Nephron (organoid): ENCODE data around the gene MAP4K2.

Experiments used
- H3K27ac Mint-ChIP-seq, 3 experiments: 2 replicates each; pipeline ENCODE4 v1.8.0; 2020; ENCODE audit warnings: mixed read lengths in 3 of 3, mild to moderate bottlenecking in 2 of 3, moderate library complexity in 1 of 3
- H3K27me3 Mint-ChIP-seq: 2 replicates; pipeline ENCODE4 v1.8.0; 2021; ENCODE audit warnings: low read depth, mild to moderate bottlenecking, moderate library complexity, mixed read lengths
- H3K36me3 Mint-ChIP-seq: 2 replicates; pipeline ENCODE4 v1.8.0; 2020; ENCODE audit warnings: low read depth, mixed read lengths
- H3K4me1 Mint-ChIP-seq: 2 replicates; pipeline ENCODE4 v1.8.0; 2020; ENCODE audit warnings: mixed read lengths
- H3K4me3 Mint-ChIP-seq, 3 experiments: 2 replicates each; pipeline ENCODE4 v1.8.0; 2020; ENCODE audit warnings: mild to moderate bottlenecking in 3 of 3, mixed read lengths in 3 of 3, moderate library complexity in 2 of 3
- H3K9me3 Mint-ChIP-seq: 2 replicates; pipeline ENCODE4 v1.8.0; 2020; ENCODE audit warnings: mixed read lengths
- TF ChIP-seq, protein P1 (sequence below), 3 experiments: fragments of 200-600 bp; sonication (generic); IDR thresholded peaks; one replicate each; pipeline ENCODE4 v1.5.0; 2021; ENCODE audit warnings: antibody characterized with exemption in 3 of 3; ENCODE audit not compliant: unreplicated experiment in 3 of 3

The MAP4K2 gene

DNA sequence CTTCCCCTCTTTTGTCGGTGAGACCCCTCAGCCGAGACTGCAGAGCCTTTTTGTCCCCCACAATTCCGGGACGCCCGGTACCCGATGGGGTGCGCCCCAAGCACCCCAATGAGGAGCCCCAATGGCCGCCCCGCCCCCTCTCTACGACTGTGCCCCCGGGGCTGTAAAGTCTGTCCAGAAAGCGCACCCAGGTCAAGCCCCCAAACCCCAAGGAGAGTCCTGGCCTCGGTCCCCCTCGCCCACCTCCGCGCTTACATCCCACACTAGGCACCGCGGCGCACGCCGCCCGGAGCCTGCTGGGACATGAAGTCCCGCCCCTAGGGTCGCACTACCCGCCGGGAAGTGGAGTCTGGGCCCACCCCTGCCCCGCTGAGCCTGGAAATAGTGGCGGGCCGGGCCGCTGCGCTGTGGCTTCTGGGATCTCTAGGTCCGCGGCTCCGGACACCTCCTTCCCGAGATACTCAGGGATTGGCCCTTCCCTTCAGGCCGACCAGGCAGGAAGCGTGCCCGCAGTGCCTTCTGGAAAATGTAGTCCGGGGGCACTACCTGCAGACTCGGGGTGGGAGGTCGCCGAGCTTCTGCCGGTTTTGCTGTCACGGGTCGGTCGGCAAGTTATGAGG, 7.4 kb upstream of the MAP4K2 start, which contains the start of gene MEN1:
Gene MEN1, minus strand, starts transcription at position 281 of the 620 bp plus-strand sequence. CDS start 442 bp downstream, outside the sequence.
- Mint-ChIP-seq H3K4me1 (peaks cover 17% of the 10 kb centered on the region), H3K4me3 (peak within 1 kb of the TSS; percentile 95 to 99 (median 98)), H3K36me3 (peaks cover 17% of the 10 kb centered on the region), H3K9me3 (no peaks in the 10 kb centered on the region), H3K27ac (peak within 1 kb of the TSS; percentile 34 to 89 (median 83)), H3K27me3 (no peaks in the 10 kb centered on the region)
- TF ChIP-seq, protein P1, sequence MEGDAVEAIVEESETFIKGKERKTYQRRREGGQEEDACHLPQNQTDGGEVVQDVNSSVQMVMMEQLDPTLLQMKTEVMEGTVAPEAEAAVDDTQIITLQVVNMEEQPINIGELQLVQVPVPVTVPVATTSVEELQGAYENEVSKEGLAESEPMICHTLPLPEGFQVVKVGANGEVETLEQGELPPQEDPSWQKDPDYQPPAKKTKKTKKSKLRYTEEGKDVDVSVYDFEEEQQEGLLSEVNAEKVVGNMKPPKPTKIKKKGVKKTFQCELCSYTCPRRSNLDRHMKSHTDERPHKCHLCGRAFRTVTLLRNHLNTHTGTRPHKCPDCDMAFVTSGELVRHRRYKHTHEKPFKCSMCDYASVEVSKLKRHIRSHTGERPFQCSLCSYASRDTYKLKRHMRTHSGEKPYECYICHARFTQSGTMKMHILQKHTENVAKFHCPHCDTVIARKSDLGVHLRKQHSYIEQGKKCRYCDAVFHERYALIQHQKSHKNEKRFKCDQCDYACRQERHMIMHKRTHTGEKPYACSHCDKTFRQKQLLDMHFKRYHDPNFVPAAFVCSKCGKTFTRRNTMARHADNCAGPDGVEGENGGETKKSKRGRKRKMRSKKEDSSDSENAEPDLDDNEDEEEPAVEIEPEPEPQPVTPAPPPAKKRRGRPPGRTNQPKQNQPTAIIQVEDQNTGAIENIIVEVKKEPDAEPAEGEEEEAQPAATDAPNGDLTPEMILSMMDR (IDR thresholded peaks at IDR 0.05; ENCODE audit: unreplicated experiment in 3 of 3): no peak

GRCh38 chr11:64809781-64810241, 6.8 kb upstream of the MAP4K2 start:
- Mint-ChIP-seq H3K36me3 (peaks cover 17% of the 10 kb centered on the region), H3K27ac (peak overlapping the region; percentile 34 to 58 (median 39)), H3K9me3 (no peaks in the 10 kb centered on the region), H3K4me3 (peak overlapping the region; percentile 95 to 99 (median 98)), H3K4me1 (peaks cover 17% of the 10 kb centered on the region), H3K27me3 (no peaks in the 10 kb centered on the region)
- TF ChIP-seq, protein P1 (IDR thresholded peaks at IDR 0.05; ENCODE audit: unreplicated experiment in 3 of 3): no peak

- Mint-ChIP-seq H3K27me3 (no peaks in the 10 kb centered on the region), H3K36me3 (peaks cover 22% of the 10 kb centered on the region), H3K4me1 (peaks cover 22% of the 10 kb centered on the region), H3K9me3 (no peaks in the 10 kb centered on the region), H3K4me3 (peak overlapping the region; percentile 28 to 51 (median 49)), H3K27ac (no peak overlapping the region)
- TF ChIP-seq, protein P1 (IDR thresholded peaks at IDR 0.05; ENCODE audit: unreplicated experiment in 3 of 3): no peak
Observed at GRCh38 chr11:64805481-64805880, 2.5 kb upstream of the MAP4K2 start.

DNA sequence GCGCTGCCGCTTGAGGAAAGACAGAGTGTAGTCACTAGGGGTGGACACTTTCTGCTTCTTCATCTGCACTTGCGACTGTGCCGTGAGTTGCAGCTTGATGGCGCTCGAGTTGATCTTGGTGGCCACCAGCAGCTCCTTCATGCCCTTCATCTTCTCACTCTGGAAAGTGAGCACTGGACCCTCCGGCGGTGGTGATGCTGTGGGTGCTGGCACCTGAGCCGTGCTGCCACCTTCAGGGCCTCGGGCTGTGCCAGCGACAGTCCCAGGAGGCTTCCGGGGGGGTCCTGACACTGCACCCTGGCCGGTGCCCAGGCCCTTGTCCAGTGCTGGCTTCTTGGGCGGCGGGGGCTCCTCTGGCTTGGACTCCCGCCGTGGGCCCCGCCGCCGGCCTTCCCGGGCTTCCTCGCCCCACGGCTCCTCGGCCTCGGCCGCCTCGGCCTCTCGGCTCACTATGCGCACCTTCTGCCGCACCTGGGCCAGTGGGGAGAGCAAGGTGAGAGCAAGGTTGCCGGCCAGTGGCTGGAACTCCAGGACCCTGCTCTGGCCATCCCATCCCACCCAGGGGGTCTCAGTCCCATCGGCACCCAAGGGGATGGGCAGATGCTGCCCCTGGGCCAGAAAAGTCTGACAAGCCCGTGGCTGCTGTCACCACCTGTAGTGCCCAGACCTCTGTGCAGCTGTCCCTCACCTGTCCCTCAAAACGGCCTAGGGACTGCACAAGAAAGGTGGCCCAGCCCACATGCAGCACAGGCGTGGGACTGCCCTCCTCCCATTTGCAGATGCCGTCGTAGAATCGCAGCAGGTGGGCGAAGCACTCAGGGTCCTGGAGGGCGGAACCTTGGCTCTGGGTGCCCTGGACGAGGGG, 1.6 kb upstream of the MAP4K2 start:
- Mint-ChIP-seq H3K4me3 (peak overlapping the region; percentile 79 to 86 (median 84)), H3K27me3 (no peaks in the 10 kb centered on the region), H3K9me3 (no peaks in the 10 kb centered on the region), H3K27ac (no peak overlapping the region), H3K36me3 (peaks cover 22% of the 10 kb centered on the region), H3K4me1 (peaks cover 21% of the 10 kb centered on the region)
- TF ChIP-seq, protein P1 (IDR thresholded peaks at IDR 0.05; ENCODE audit: unreplicated experiment in 3 of 3): no peak

DNA sequence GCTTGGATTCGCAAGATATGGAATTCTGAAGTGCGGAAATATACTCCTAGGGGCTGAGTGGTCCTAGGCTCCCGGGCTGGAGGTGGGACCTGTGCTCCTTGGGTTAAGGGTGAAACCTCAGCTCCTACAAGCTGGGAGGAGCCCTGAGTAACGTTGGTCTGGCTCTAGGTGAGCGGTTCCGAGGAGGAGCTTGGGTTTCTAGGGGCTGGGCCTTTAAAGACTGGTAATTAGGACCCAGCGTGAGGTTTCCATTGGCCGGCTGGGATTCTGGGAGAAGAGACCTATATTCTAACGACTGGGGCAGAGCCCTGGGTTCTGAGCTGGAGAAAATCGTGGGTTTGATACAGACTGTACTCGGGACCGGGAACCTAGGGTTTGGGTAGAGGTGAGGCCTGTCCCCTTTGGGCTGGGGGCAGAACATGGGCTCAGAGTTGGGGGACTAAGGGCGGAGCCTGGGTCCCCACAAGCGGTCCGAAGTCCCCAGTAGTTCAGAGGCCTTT, 882 bp upstream of the MAP4K2 start:
- no peaks in the 10 kb centered on the region for H3K9me3 Mint-ChIP-seq
- peak overlapping the region; percentile 70 to 87 (median 79) for H3K27ac Mint-ChIP-seq
- TF ChIP-seq, protein P1 (IDR thresholded peaks at IDR 0.05; ENCODE audit: unreplicated experiment in 3 of 3): no peak
- H3K4me1 Mint-ChIP-seq: peaks cover 18% of the 10 kb centered on the region
- no peaks in the 10 kb centered on the region for H3K27me3 Mint-ChIP-seq
- peaks cover 23% of the 10 kb centered on the region for H3K36me3 Mint-ChIP-seq
- H3K4me3 Mint-ChIP-seq: peak overlapping the region; percentile 79 to 86 (median 84)
